GM12874 (cell line): ENCODE measurements around the gene SLC26A4.

Experiments
- TF ChIP-seq, protein P1 (sequence below): IDR thresholded peaks from 2 replicates; pipeline ENCODE4 v1.5.1; 2011; ENCODE audit warnings: low read depth, mild to moderate bottlenecking, control low read depth, low read length, moderate library complexity; ENCODE audit not compliant: insufficient read depth

Gene SLC26A4

DNA sequence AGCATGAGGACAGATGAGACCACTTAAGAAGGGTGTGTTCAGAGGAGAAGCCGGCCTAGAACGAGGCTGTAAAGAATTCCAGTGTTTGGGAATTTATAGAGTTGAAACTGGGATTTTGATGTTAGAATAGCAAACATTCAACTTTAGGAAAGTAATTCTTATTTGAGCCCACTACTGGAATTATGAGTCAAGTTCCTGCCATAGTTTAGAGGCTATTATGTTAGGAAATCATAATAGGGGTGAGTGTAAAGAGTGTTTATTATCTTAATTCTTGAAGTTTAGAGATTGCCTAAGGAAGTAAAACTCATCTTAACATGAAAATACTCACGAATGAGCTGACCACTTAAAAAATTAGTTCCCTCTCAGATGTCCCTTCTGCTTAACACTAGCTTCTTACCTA, 85.4 kb downstream of the SLC26A4 start:
- TF ChIP-seq, protein P1, sequence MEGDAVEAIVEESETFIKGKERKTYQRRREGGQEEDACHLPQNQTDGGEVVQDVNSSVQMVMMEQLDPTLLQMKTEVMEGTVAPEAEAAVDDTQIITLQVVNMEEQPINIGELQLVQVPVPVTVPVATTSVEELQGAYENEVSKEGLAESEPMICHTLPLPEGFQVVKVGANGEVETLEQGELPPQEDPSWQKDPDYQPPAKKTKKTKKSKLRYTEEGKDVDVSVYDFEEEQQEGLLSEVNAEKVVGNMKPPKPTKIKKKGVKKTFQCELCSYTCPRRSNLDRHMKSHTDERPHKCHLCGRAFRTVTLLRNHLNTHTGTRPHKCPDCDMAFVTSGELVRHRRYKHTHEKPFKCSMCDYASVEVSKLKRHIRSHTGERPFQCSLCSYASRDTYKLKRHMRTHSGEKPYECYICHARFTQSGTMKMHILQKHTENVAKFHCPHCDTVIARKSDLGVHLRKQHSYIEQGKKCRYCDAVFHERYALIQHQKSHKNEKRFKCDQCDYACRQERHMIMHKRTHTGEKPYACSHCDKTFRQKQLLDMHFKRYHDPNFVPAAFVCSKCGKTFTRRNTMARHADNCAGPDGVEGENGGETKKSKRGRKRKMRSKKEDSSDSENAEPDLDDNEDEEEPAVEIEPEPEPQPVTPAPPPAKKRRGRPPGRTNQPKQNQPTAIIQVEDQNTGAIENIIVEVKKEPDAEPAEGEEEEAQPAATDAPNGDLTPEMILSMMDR, result no peak

DNA sequence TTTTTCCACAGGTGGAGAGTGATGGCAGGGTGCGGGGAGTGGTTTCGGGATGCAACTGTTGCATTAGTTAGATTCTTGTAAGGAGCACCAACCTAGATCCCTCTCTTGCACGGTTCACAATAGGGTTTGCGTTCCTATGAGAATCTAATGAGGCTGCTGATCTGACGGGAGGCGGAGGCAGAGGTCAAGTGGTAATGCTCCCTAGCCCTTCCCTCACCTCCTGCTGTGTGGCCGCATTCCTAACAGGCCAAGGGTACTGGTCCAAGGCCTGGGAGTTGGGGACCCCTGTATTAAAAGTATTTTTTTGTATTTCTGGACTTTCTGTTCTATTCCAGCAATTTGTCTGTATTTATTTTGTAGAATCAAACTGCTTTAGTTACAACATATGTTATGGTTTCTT, 90.5 kb downstream of the SLC26A4 start:
- TF ChIP-seq, protein P1, result no peak

DNA sequence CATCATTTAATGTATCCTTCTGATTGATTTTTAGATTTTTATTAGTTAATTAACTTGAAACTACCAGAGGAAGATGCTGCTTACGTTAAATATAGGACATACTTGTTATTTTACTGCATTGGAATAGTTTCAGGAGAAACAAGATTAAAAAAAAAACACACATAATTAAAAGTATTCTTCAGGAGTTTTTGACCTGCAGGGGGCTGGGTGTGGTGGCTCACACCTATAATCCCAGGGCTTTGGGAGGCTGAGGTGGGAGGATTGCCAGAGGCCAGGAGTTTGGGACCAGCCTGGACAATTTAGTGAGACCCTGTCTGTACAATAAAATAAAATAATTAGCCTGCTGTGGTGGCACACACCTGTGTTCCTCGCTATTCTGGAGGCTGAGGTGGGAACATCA, 94.0 kb downstream of the SLC26A4 start:
- TF ChIP-seq, protein P1, result no peak

DNA sequence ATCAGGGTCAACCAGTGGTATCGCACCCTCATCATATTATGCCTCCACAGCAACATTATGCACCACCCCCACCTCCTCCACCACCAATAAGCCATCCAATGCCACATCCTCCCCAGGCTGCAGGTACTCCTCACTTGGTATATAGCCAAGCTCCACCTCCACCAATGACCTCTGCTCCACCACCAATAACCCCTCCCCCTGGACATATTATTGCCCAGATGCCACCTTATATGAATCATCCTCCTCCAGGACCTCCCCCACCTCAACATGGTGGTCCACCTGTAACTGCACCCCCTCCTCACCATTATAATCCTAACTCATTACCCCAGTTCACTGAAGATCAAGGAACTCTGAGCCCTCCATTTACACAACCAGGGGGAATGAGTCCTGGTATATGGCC, 98.0 kb downstream of the SLC26A4 start:
- TF ChIP-seq, protein P1, result no peak

DNA sequence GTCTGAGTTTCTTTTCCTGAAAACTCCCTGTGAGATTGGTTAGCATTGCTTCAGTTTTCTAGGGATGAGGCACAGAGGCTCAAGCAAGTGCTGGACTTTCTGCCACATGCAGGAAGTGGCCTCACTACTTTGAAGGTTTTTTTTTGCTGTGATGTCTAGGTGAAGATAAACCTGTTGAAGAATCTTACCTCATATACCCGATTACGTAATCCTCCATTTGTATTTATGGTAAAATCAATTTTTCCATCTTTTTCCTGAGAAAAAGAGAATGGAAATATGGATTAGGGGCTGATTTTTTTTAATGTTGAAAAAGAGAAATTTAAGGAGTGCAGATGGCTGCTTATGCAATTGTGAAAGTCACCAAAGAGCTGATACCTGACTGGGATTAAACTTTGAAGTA, 106.8 kb downstream of the SLC26A4 start:
- TF ChIP-seq, protein P1, result no peak
